GM12891 (cell line): ENCODE results near the gene MSRB2.

Source experiments
- POLR2A ChIP-seq: IDR thresholded peaks from 2 replicates; pipeline ENCODE4 v1.6.1; 2011; ENCODE audit warnings: low read depth, low read length, control low read depth
- POLR2AphosphoS5 ChIP-seq: IDR thresholded peaks from 2 replicates; pipeline ENCODE4 v1.6.1; 2011; ENCODE audit warnings: low read depth, low read length, control low read depth
- TAF1 ChIP-seq: IDR thresholded peaks from 2 replicates; pipeline ENCODE4 v1.6.1; 2011; ENCODE audit warnings: low read depth, low read length, control low read depth

DNA sequence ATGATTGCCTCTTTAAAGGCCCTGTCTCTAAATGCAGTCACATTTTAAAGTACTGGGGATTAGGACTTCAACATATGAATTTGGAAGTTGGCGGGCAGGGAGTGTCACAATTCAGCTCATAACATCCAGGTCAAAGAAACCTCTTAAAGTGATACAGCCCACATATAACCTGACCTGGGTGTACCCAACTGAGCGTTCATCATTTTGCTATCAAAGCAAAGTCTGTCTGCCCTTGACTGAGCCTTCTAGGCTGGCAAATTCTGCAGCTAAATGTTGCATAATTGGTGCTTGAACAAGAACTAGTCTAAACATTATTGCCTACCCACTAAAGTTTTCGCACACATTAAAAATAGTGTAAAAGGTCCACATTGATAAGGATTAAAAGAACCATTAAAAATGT, 3.7 kb downstream of the MSRB2 start:
- TF ChIP-seq POLR2A = no peak
- TF ChIP-seq TAF1 = no peak
- no peak for TF ChIP-seq POLR2AphosphoS5
